ENCODE measurements around the gene SUPT4H1. TPM values are rescaled to one million over a fixed set of nuclear protein-coding genes. Genes with fewer than 3 reads are reported as not detected.
A peak's percentile ranks its signal among the peaks of the same experiment; 100 is the strongest.

Gene SUPT4H1
- total RNA-seq, 1 experiment from 2014 or later = 100.0 TPM

- H3K27me3 ChIP-seq (ENCODE audit: low read length) = no peaks in the 10 kb centered on the region
- no peaks in the 10 kb centered on the region for H3K9me3 ChIP-seq (ENCODE audit: low read length)
- DNase-seq = no peak
- TF ChIP-seq EZH2phosphoT487 (IDR thresholded peaks at IDR 0.05; ENCODE audit: borderline replicate concordance, low read length) (no peak), EZH2 (IDR thresholded peaks at IDR 0.05; ENCODE audit: low read length, unreplicated experiment) (no peak), CTCF (conservative IDR thresholded peaks at IDR 0.05; ENCODE audit: low read depth, low read length) (no peak)
- no peak overlapping the region for H3K9ac ChIP-seq (ENCODE audit: low read length)
- no peaks in the 10 kb centered on the region for H3K36me3 ChIP-seq (ENCODE audit: low read depth, low read length)
- CTCF ChIA-PET = no interaction called here
- POLR2A ChIA-PET (ENCODE audit: unreplicated experiment) = no interaction called here
- H3K4me1 ChIP-seq (ENCODE audit: insufficient read depth, low read length) = peaks cover 8% of the 10 kb centered on the region; the same call in 1 of the 2 replicates
- no peaks in the 10 kb centered on the region for H3F3A ChIP-seq (ENCODE audit: low read length, unreplicated experiment)
- H2AFZ ChIP-seq (ENCODE audit: low read length) = peak overlapping the region; percentile 94
- H3K4me2 ChIP-seq (ENCODE audit: low read length) = peak overlapping the region; percentile 93
- H3K9me2 ChIP-seq (replicated peaks; ENCODE audit: low read length) = no peaks in the 10 kb centered on the region
- intact Hi-C loops (cut with micrococcal nuclease) = loop anchor here (1.0 kb wide), 1 partner anchor 29 kb away; the partner anchor contains the start of gene SUPT4H1
- H4K20me1 ChIP-seq (ENCODE audit: low read length) = no peaks in the 10 kb centered on the region
- H3K79me2 ChIP-seq (ENCODE audit: low read length) = no peaks in the 10 kb centered on the region
- ATAC-seq = no peak
- no TSS peak for BruUV-seq (replicated peaks)
- H3K4me3 ChIP-seq (ENCODE audit: low read length) = peak overlapping the region; percentile 75; the same call in 1 of the 2 replicates
- no peak overlapping the region for H3K27ac ChIP-seq (ENCODE audit: low read length)
Measured at GRCh38 chr17:58323366-58324055, 28.5 kb downstream of the SUPT4H1 start.

GRCh38 chr17:58322581-58323185 is 29.3 kb downstream of the SUPT4H1 start:
- H3K27me3 ChIP-seq (ENCODE audit: low read length) = no peaks in the 10 kb centered on the region
- no peak overlapping the region for H3K4me2 ChIP-seq (ENCODE audit: low read length)
- DNase-seq (no peak), ATAC-seq (no peak)
- no peak overlapping the region for H3K4me3 ChIP-seq (ENCODE audit: low read length)
- H3K9me2 ChIP-seq (replicated peaks; ENCODE audit: low read length) = no peaks in the 10 kb centered on the region
- H3K9ac ChIP-seq (ENCODE audit: low read length) = no peak overlapping the region
- CTCF ChIA-PET = no interaction called here
- H3K27ac ChIP-seq (ENCODE audit: low read length) = no peak overlapping the region
- no peak overlapping the region for H2AFZ ChIP-seq (ENCODE audit: low read length)
- TF ChIP-seq EZH2 (IDR thresholded peaks at IDR 0.05; ENCODE audit: low read length, unreplicated experiment) (no peak), EZH2phosphoT487 (IDR thresholded peaks at IDR 0.05; ENCODE audit: borderline replicate concordance, low read length) (no peak), CTCF (conservative IDR thresholded peaks at IDR 0.05; ENCODE audit: low read depth, low read length) (no peak)
- no peaks in the 10 kb centered on the region for H3F3A ChIP-seq (ENCODE audit: low read length, unreplicated experiment)
- H3K4me1 ChIP-seq (ENCODE audit: insufficient read depth, low read length) = peaks cover 13% of the 10 kb centered on the region
- H3K9me3 ChIP-seq (ENCODE audit: low read length) = no peaks in the 10 kb centered on the region
- BruUV-seq (replicated peaks) = no TSS peak
- H4K20me1 ChIP-seq (ENCODE audit: low read length) = no peaks in the 10 kb centered on the region
- H3K36me3 ChIP-seq (ENCODE audit: low read depth, low read length) = no peaks in the 10 kb centered on the region
- intact Hi-C loops (cut with micrococcal nuclease) = no loop called here
- POLR2A ChIA-PET (ENCODE audit: unreplicated experiment) = no interaction called here
- no peaks in the 10 kb centered on the region for H3K79me2 ChIP-seq (ENCODE audit: low read length)

Measured in PC-3 (cell line).